Activated naive CD4-positive, alpha-beta T cell treated with anti-CD3 and anti-CD28 coated beads, Interleukin-2, amount 50 U/mL, for 72 hours (primary cell): Measurements from ENCODE around the gene MYO5B. TPM values are rescaled to one million over a fixed set of nuclear protein-coding genes. Genes with fewer than 3 reads are reported as not detected.
"Not testable (repeated sequence)": the region's sequence is repeated elsewhere in the genome, so short reads cannot be mapped to it uniquely, and the experiment has no call there.

Experiments used
- ATAC-seq, 2 donors: fragments of 150-1000 bp; cut with Tn5 transposase; 2 replicates each; pipeline ENCODE4 v1.10.0; 2021; ENCODE audit warnings: mild to moderate bottlenecking in 2 of 2, moderate library complexity in 2 of 2
- DNase-seq, 2 donors: peaks; one replicate each; pipeline ENCODE4 v3.0.0; 2021 to 2022; ENCODE audit warnings: low spot score in 2 of 2
- H3K27ac Mint-ChIP-seq, 2 donors: one replicate each; pipeline ENCODE4 v1.8.0; 2022; ENCODE audit warnings: mild to moderate bottlenecking in 2 of 2, mixed read lengths in 2 of 2
- H3K36me3 Mint-ChIP-seq, 2 donors: one replicate each; pipeline ENCODE4 v1.8.0; 2022; ENCODE audit warnings: mixed read lengths in 2 of 2
- H3K9me3 Mint-ChIP-seq, 2 donors: one replicate each; pipeline ENCODE4 v1.8.0; 2022; ENCODE audit warnings: mixed read lengths in 2 of 2
- total RNA-seq, 2 donors: library from RNA; stranded (reverse); gene quantifications; one replicate each; pipeline ENCODE4 v1.2.3, GENCODE V29; 2022

MYO5B gene
- total RNA-seq, 2 donors from 2014 or later: 0.27 to 0.41 TPM

DNA sequence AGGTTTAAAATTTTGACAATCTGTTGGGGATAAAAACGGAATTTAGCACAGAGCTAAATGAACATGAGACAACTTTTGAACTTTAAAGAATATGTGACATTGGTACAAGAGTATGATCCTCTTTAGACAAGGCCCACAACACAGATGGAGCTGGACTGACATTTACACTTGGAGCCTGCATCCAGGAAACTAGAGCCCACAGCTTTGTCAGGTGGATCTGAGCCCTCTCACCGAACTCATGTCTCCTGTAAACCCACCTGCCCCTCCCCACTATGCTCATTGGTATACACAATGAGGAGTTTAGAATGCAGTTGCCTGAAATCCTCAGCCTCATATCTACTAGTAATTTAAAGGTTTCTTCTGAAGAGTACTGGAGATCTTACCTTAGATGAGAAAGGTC is 359.5 kb downstream of the MYO5B start:
- ATAC-seq: no peak
- Mint-ChIP-seq H3K36me3 (no peaks in the 10 kb centered on the region), H3K27ac (no peak overlapping the region), H3K9me3 (peaks cover 0 to 3% of the 10 kb centered on the region in 2 donors)
- DNase-seq: no peak

DNA sequence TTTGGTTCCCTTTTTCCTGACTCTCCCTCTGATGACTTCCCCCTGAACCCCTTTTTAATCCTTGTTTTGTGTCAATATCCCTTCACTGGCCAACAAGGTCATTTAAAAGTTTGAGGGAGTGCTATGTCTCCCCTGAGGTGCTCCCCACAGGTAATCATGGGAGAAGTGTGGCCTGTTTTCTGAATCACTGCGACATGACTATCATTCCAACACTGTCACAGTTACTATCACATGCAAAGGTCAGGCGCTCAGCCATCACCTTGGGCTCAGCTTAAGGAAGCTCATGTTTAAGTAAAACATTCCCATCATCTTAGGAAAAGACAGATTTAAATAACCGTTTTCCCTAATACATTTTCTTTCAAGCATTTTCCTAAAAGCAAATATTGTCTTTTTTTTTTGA is 360.7 kb downstream of the MYO5B start:
- no peak for ATAC-seq
- Mint-ChIP-seq H3K36me3 (no peaks in the 10 kb centered on the region), H3K9me3 (peaks cover 0 to 2% of the 10 kb centered on the region in 2 donors), H3K27ac (no peak overlapping the region)
- no peak for DNase-seq

- no peaks in the 10 kb centered on the region for H3K36me3 Mint-ChIP-seq
- peaks cover 0 to 5% of the 10 kb centered on the region in 2 donors for H3K9me3 Mint-ChIP-seq
- ATAC-seq: no peak
- no peak overlapping the region for H3K27ac Mint-ChIP-seq
- DNase-seq: no peak
Measured at GRCh38 chr18:49833814-49834213, 361.1 kb downstream of the MYO5B start.

GRCh38 chr18:49832221-49832647 is 362.7 kb downstream of the MYO5B start:
- peaks cover 6 to 11% of the 10 kb centered on the region in 2 donors for H3K36me3 Mint-ChIP-seq
- no peak overlapping the region for H3K27ac Mint-ChIP-seq
- DNase-seq (no peak), ATAC-seq (no peak)
- peaks cover 5 to 20% of the 10 kb centered on the region in 2 donors for H3K9me3 Mint-ChIP-seq

DNA sequence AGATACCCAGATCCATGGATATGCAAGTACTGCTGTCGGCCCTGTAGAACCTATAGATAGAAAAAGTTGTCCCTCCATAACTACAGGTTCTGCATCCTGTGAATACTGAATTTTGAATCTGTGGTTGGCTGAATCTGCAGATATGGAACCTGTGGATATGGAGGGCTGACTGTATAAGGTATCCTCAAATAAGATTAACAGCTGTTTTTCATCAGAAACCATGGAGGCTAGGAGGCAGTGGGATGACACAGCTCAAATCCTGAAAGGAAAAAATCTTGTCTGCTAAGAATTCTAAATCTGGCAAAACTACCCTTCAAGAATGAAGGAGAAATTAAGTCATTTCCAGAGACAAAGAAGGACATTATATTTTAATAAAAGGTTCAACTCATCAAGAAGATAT is 367.0 kb downstream of the MYO5B start:
- no peak for DNase-seq
- Mint-ChIP-seq H3K9me3 (peaks cover 16 to 27% of the 10 kb centered on the region in 2 donors), H3K27ac (no peak overlapping the region), H3K36me3 (peaks cover 13 to 15% of the 10 kb centered on the region in 2 donors)
- no peak for ATAC-seq

GRCh38 chr18:49819823-49820671 is 374.9 kb downstream of the MYO5B start:
- DNase-seq (peak in 1 of 2 donors; percentile 29), ATAC-seq (peak; percentile 81 to 84)
- Mint-ChIP-seq H3K36me3 (peaks cover 0 to 23% of the 10 kb centered on the region in 2 donors), H3K27ac (peak overlapping the region; percentile 77 to 93), H3K9me3 (no peaks in the 10 kb centered on the region)

DNA sequence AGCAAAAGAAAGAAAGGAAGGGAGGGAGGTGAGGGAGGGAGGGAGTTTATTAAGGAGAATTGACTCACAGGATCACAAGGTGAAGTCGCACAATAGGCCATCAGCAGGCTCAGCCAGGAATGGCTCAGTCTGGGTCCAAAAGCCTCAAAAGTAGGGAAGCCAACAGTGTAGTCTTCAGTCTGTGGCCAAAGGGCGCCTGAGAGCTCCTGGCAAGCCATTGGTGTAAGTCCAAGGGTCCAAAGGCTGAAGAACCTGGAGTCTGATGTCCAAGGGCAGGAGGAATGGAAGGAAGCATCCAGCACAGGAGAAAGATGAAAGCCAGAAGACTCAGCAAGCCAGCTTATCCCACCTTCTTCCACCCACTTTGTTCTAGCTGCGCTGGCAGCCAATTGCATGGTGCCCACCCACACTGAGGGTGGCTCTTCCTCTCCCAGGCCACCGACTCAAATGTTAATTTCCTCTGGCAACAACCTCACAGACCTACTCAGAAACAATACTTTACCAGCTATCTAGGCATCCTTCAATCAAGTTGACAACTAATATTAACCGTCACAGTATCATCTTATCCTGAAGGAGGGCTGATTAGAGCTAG is 375.8 kb downstream of the MYO5B start:
- no peaks in the 10 kb centered on the region for H3K9me3 Mint-ChIP-seq
- DNase-seq (no peak), ATAC-seq (no peak)
- H3K27ac Mint-ChIP-seq: peak overlapping the region; percentile 77 to 93
- peaks cover 6 to 25% of the 10 kb centered on the region in 2 donors for H3K36me3 Mint-ChIP-seq

GRCh38 chr18:49817947-49818346 is 377.0 kb downstream of the MYO5B start:
- DNase-seq (no peak), ATAC-seq (no peak)
- peaks cover 11 to 34% of the 10 kb centered on the region in 2 donors for H3K36me3 Mint-ChIP-seq
- H3K9me3 Mint-ChIP-seq: no peaks in the 10 kb centered on the region
- peak overlapping the region; percentile 75 to 93 for H3K27ac Mint-ChIP-seq

- no peak for ATAC-seq
- peaks cover 11 to 42% of the 10 kb centered on the region in 2 donors for H3K36me3 Mint-ChIP-seq
Measured at GRCh38 chr18:49815927-49816326, 379.0 kb downstream of the MYO5B start.

GRCh38 chr18:49814147-49814499 is 380.8 kb downstream of the MYO5B start:
- ATAC-seq (peak; percentile 58 to 68), DNase-seq (peak; percentile 48 to 75)
- peaks cover 20 to 56% of the 10 kb centered on the region in 2 donors for H3K36me3 Mint-ChIP-seq
- peaks cover 3 to 12% of the 10 kb centered on the region in 2 donors for H3K9me3 Mint-ChIP-seq
- peak overlapping the region; percentile 99 to 100 for H3K27ac Mint-ChIP-seq

More at GRCh38 chr18:49815927-49816326, 379.0 kb downstream of the MYO5B start:
- Mint-ChIP-seq H3K27ac (no peak overlapping the region), H3K9me3 (no peaks in the 10 kb centered on the region)
- no peak for DNase-seq

GRCh38 chr18:49813319-49814146 is 381.4 kb downstream of the MYO5B start, which contains the start of gene ACAA2:
TSS of gene ACAA2 (minus strand) at chr18:49813533. CDS start at chr18:49813484, 49 bp downstream.
- peak; percentile 79 to 87 for DNase-seq
- Mint-ChIP-seq H3K36me3 (peaks cover 24 to 59% of the 10 kb centered on the region in 2 donors), H3K9me3 (peaks cover 4 to 15% of the 10 kb centered on the region in 2 donors), H3K27ac (peak within 1 kb of the TSS; percentile 99 to 100)
- ATAC-seq: peak; percentile 90 to 93

DNA sequence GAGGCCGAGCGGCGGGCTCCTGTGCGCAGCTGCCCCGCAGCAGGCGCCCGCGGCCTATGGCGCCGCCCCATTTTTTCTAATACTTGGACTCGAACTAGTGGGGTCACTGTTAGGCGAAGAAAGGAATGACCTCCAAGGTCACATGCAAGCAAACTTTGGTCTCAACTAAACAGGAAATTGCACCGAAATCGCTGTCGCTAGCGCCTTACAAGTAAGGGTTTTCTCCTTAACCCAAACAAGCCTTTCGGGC is 382.0 kb downstream of the MYO5B start:
- Mint-ChIP-seq H3K27ac (peak overlapping the region; percentile 51 to 100), H3K36me3 (peaks cover 28 to 60% of the 10 kb centered on the region in 2 donors), H3K9me3 (peaks cover 4 to 19% of the 10 kb centered on the region in 2 donors)
- DNase-seq: no peak
- ATAC-seq: peak in 1 of 2 donors; percentile 3

GRCh38 chr18:49812286-49813068 is 382.5 kb downstream of the MYO5B start:
- ATAC-seq: no peak
- H3K36me3 Mint-ChIP-seq: peaks cover 28 to 55% of the 10 kb centered on the region in 2 donors
- H3K9me3 Mint-ChIP-seq: peaks cover 4 to 19% of the 10 kb centered on the region in 2 donors
- peak overlapping the region; percentile 51 to 100 for H3K27ac Mint-ChIP-seq
- no peak for DNase-seq

DNA sequence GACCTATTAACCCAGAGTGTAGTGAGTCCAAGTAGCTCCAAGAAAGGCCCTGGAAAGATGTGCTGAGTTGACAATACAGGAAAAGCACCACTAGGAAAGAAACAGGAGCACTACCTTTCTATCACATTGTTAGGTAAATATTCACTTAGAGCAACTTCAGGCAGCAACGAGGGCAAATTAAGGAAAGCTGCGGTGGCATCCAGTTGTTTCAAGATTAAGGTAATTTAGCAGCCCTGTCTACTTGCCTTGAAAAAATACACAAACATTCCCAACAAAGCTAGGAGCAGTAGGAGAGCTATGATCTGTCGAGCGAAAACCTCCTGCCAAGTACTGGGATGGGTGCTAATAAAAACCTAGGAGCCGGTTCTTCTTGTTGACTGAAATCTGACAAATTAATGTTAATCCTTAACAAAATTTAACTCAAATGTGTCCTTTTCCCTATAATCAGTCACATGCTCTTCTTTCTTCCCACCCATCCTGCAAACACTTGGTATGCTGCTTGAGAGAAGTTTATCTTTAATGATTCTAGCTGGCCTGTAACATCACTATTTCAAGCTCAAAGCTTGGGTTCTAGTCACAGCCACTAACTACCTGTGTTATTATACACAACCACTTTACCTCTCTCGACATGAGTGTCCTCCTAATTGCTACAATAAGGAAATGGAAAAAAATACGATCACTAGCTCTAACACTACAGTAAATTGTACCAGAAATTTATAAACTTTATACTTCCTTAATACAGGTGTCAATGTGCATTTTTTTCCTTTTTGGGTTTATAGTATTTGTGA is 383.6 kb downstream of the MYO5B start:
- Mint-ChIP-seq H3K36me3 (peaks cover 28 to 58% of the 10 kb centered on the region in 2 donors), H3K27ac (no peak overlapping the region), H3K9me3 (peaks cover 4 to 19% of the 10 kb centered on the region in 2 donors)
- ATAC-seq: no peak
- no peak for DNase-seq

DNA sequence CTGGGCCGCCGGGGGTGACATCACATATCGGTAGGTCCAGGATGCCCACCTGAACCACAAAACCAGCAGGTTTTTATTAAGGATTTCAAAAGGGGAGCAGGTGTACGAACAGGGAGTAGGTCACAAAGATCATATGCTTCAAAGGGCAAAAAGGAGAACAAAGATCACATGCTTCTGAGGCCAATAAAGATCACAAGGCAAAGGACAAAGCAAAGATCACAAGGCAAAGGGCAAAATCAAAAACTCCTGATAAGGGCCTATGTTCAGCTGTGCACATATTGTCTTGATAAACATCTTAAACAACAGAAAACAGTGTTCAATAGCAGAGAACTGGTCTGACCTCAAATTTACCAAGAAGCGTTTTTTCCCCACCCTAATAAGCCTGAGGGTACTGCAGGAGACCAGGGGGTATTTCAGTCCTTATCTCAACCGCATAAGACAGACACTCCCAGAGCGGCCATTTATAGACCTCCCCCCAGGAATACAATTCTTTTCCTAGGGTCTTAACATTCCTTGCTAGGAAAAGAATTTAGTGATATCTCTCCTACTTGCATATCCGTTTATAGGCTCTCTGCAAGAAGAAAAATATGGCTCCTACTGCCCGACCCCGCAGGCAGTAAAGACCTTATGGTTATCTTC is 386.3 kb downstream of the MYO5B start:
- ATAC-seq, DNase-seq: not testable (repeated sequence)
- H3K36me3 Mint-ChIP-seq: peaks cover 18 to 45% of the 10 kb centered on the region in 2 donors

More for the DNA sequence above, 386.3 kb downstream of the MYO5B start:
- H3K9me3 Mint-ChIP-seq: peaks cover 4 to 19% of the 10 kb centered on the region in 2 donors
- H3K27ac Mint-ChIP-seq: not testable (repeated sequence)
